A673 (cell line): ENCODE results near the gene ODAPH.

ENCODE experiments used
- CTCF ChIP-seq: fragments of 300-800, 200-600 bp; sonication (generic); conservative IDR thresholded peaks from 2 replicates; pipeline ENCODE4 v1.5.1; 2017; ENCODE audit warnings: low read depth, mild to moderate bottlenecking, antibody characterized with exemption, low read length, moderate library complexity, mixed read lengths
- EZH2 ChIP-seq: fragments of 200-600 bp; sonication (generic); IDR thresholded peaks from 2 replicates; pipeline ENCODE4 v1.6.1; 2017; ENCODE audit warnings: borderline replicate concordance, low read depth, mild to moderate bottlenecking, mixed read lengths, antibody characterized with exemption, low read length; ENCODE audit not compliant: poor library complexity, severe bottlenecking

DNA sequence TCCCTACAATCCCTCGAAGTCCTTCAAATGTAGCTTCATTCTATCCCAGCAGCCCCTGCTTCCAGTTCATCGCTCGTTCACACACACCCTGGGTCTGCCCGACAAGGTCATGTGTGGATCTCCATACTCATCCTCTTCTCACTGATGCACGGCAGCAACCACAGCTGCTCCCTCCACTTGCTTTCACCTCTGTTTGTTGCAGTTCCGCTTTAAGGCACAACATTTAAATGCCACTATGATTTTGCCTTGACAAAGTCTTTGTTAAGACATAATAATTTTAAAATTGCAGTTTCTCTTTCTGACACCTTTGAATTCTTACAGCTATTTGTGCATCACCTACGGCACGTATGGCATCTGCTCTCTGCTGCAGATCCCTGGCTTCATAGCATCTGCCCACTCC lies 1.8 kb downstream of the ODAPH start:
- no peak for TF ChIP-seq CTCF
- TF ChIP-seq EZH2, result no peak
